GM19351 (cell line): ENCODE data around the gene EIF1.

Experiments
- ATAC-seq: cut with Tn5 transposase; IDR thresholded peaks from one replicate; pipeline ENCODE4 v1.9.1; 2021; ENCODE audit warnings: mild to moderate bottlenecking, moderate library complexity; ENCODE audit not compliant: unreplicated experiment

The EIF1 gene

GRCh38 chr17:41734139-41734948 is 45.7 kb downstream of the EIF1 start, which contains the start of gene HAP1:
Gene HAP1 (minus strand): TSS chr17:41734643. CDS start chr17:41734634, 9 bp downstream.
- ATAC-seq, result no peak

- no peak for ATAC-seq
Measured at GRCh38 chr17:41734949-41735313, 46.2 kb downstream of the EIF1 start.

- no peak for ATAC-seq
Measured at GRCh38 chr17:41735744-41736143, 47.1 kb downstream of the EIF1 start.

GRCh38 chr17:41736983-41737679 is 48.4 kb downstream of the EIF1 start:
- no peak for ATAC-seq

- no peak for ATAC-seq
Measured at GRCh38 chr17:41737680-41738023, 49.0 kb downstream of the EIF1 start.

GRCh38 chr17:41738077-41738800 is 49.6 kb downstream of the EIF1 start:
- no peak for ATAC-seq

- ATAC-seq, result no peak
Measured at GRCh38 chr17:41738801-41739112, 50.1 kb downstream of the EIF1 start.

- ATAC-seq, result no peak
Measured at GRCh38 chr17:41739661-41740352, 51.1 kb downstream of the EIF1 start.

- no peak for ATAC-seq
Measured at GRCh38 chr17:41740506-41740905, 51.8 kb downstream of the EIF1 start.

GRCh38 chr17:41741709-41742108 is 53.0 kb downstream of the EIF1 start:
- no peak for ATAC-seq
